GM23338 (cell line): ENCODE data around the gene DHX40. TPM values are rescaled to one million over a fixed set of nuclear protein-coding genes. Genes with fewer than 3 reads are reported as not detected.

ENCODE experiments used
- ATAC-seq: fragments of 200-7000 bp; cut with Tn5 transposase; 3 replicates; pipeline ENCODE4 v1.9.1; 2020
- DNase-seq: peaks from one replicate; pipeline ENCODE4 v3.0.0-alpha.2; 2015; ENCODE audit warnings: low spot score
- H2AFZ ChIP-seq: fragments of 200-600 bp; sonication (generic); 2 replicates; pipeline ENCODE4 v1.8.0; 2016; ENCODE audit warnings: antibody characterized with exemption, mild to moderate bottlenecking, moderate library complexity
- H3F3A ChIP-seq: fragments of 200-600 bp; sonication (generic); replicated peaks from 2 replicates; pipeline ENCODE4 v1.8.0; 2017; ENCODE audit warnings: antibody characterized with exemption, mixed run types, low read depth
- H3K27ac ChIP-seq: fragments of 200-600 bp; sonication (generic); 2 replicates; pipeline ENCODE4 v1.6.1; 2016; ENCODE audit warnings: low read depth
- H3K27me3 ChIP-seq: fragments of 200-600 bp; sonication (generic); 2 replicates; pipeline ENCODE4 v1.8.0; 2016; ENCODE audit warnings: mild to moderate bottlenecking, mixed run types, moderate library complexity; ENCODE audit not compliant: insufficient read depth
- H3K36me3 ChIP-seq: fragments of 200-600 bp; sonication (generic); 2 replicates; pipeline ENCODE4 v1.8.0; 2016; ENCODE audit warnings: mild to moderate bottlenecking; ENCODE audit not compliant: insufficient read depth
- H3K4me1 ChIP-seq: fragments of 200-600 bp; sonication (generic); 2 replicates; pipeline ENCODE4 v1.8.0; 2016; ENCODE audit warnings: mild to moderate bottlenecking, moderate library complexity; ENCODE audit not compliant: insufficient read depth
- H3K4me2 ChIP-seq: fragments of 200-600 bp; sonication (generic); 2 replicates; pipeline ENCODE4 v1.7.1; 2017; ENCODE audit warnings: mixed run types
- H3K4me3 ChIP-seq: fragments of 200-600 bp; sonication (generic); 2 replicates; pipeline ENCODE4 v1.6.1; 2016; ENCODE audit warnings: mixed run types
- H3K79me2 ChIP-seq: fragments of 200-600 bp; sonication (generic); replicated peaks from 2 replicates; pipeline ENCODE4 v1.8.0; 2017; ENCODE audit warnings: mild to moderate bottlenecking; ENCODE audit not compliant: insufficient read depth
- H3K9me2 ChIP-seq: fragments of 200-600 bp; sonication (generic); 2 replicates; pipeline ENCODE4 v1.8.0; 2017; ENCODE audit not compliant: insufficient read depth
- H4K20me1 ChIP-seq: fragments of 200-600 bp; sonication (generic); replicated peaks from 2 replicates; pipeline ENCODE4 v1.8.0; 2017; ENCODE audit warnings: mild to moderate bottlenecking; ENCODE audit not compliant: insufficient read depth
- H3K27ac Mint-ChIP-seq: 2 replicates; pipeline ENCODE4 v1.8.0; 2020; ENCODE audit warnings: inconsistent platforms, mild to moderate bottlenecking, moderate library complexity, mixed read lengths
- H3K27me3 Mint-ChIP-seq: 3 replicates; pipeline ENCODE4 v1.8.0; 2022; ENCODE audit warnings: low read depth, mild to moderate bottlenecking, moderate library complexity, mixed read lengths, inconsistent platforms; ENCODE audit not compliant: insufficient read depth, poor library complexity
- H3K36me3 Mint-ChIP-seq: 3 replicates; pipeline ENCODE4 v1.8.0; 2021; ENCODE audit warnings: low read depth, mild to moderate bottlenecking, inconsistent platforms, moderate library complexity, mixed read lengths
- H3K4me1 Mint-ChIP-seq: 3 replicates; pipeline ENCODE4 v1.8.0; 2020; ENCODE audit warnings: mild to moderate bottlenecking, inconsistent platforms, mixed read lengths
- H3K4me3 Mint-ChIP-seq: 3 replicates; pipeline ENCODE4 v1.8.0; 2021; ENCODE audit warnings: moderate library complexity, mild to moderate bottlenecking, inconsistent platforms, mixed read lengths
- H3K9me3 Mint-ChIP-seq: 3 replicates; pipeline ENCODE4 v1.8.0; 2020; ENCODE audit warnings: moderate library complexity, mild to moderate bottlenecking, inconsistent platforms, mixed read lengths
- CREB1 ChIP-seq: fragments of 250-450 bp; sonication (Bioruptor Pico); IDR thresholded peaks from 2 replicates; pipeline ENCODE4 v1.5.0; 2020; ENCODE audit warnings: low read depth, mild to moderate bottlenecking, moderate library complexity
- ETS1 ChIP-seq: IDR thresholded peaks from 2 replicates; pipeline ENCODE4 v1.6.1; 2016; ENCODE audit warnings: antibody characterized with exemption
- EZH2 ChIP-seq: fragments of 200-600 bp; sonication (generic); IDR thresholded peaks from one replicate; pipeline ENCODE4 v1.8.0; 2017; ENCODE audit warnings: antibody characterized with exemption, mild to moderate bottlenecking, low read depth; ENCODE audit not compliant: unreplicated experiment
- EZH2phosphoT487 ChIP-seq: fragments of 200-600 bp; sonication (generic); IDR thresholded peaks from one replicate; pipeline ENCODE4 v1.8.1; 2018; ENCODE audit warnings: antibody characterized with exemption; ENCODE audit not compliant: unreplicated experiment
- NANOG ChIP-seq: IDR thresholded peaks from 2 replicates; pipeline ENCODE4 v1.6.1; 2016; ENCODE audit warnings: antibody characterized with exemption, borderline replicate concordance
- POLR2AphosphoS5 ChIP-seq: IDR thresholded peaks from 2 replicates; pipeline ENCODE4 v1.6.1; 2016; ENCODE audit warnings: antibody characterized with exemption, low read depth
- ZNF114 ChIP-seq: fragments of 250-450 bp; sonication (Bioruptor Pico); IDR thresholded peaks from 2 replicates; pipeline ENCODE4 v1.5.0; 2020; ENCODE audit warnings: mild to moderate bottlenecking, moderate library complexity
- ZNF331 ChIP-seq: fragments of 250-450 bp; sonication (Bioruptor Pico); IDR thresholded peaks from 2 replicates; pipeline ENCODE4 v1.5.0; 2020; ENCODE audit warnings: low read depth, mild to moderate bottlenecking, moderate library complexity
- polyA plus RNA-seq: library from polyadenylated mRNA; unstranded; fragments of >200 nt; fragmentation: Nextera tagmentation; extraction: Ambion mirVana; gene quantifications from 2 replicates; pipeline ENCODE4 v1.2.1, GENCODE V29; 2016
- total RNA-seq: library from RNA; depleted of rRNA; stranded (reverse); fragments of >200 nt; shearing (Covaris generic); gene quantifications from 2 replicates; pipeline ENCODE4 v1.2.3, GENCODE V29; 2014
- TF ChIP-seq, protein P1 (sequence below): fragments of 250-450 bp; sonication (Bioruptor Pico); IDR thresholded peaks from 2 replicates; pipeline ENCODE4 v1.5.0; 2020; ENCODE audit warnings: mild to moderate bottlenecking, moderate library complexity
- TF ChIP-seq, protein P2 (sequence below): IDR thresholded peaks from one replicate; pipeline ENCODE4 v1.6.1; 2018; ENCODE audit warnings: antibody characterized with exemption; ENCODE audit not compliant: unreplicated experiment

DHX40 gene
- total and polyA plus RNA-seq, 2 experiments from 2014 or later = 14.5 to 38.2 TPM

DNA sequence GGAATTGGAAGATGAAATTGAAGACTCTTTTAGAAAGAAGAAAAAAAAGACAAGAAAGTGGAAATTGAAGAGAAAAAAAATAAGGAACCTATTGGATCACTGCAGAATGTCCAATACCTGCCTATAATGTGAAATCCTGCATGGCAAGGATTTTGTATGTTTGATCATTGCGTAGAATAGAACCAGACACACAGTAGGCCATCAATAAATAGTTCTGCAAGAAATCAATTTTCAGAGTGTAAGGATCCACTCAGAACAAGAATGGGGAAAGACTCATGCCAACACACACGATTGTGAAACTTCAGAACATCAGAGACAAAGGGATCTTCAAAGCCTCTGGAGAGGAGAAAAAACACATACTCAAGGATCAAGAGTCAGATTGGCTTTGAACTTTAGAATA, 39.7 kb upstream of the DHX40 start:
- TF ChIP-seq POLR2AphosphoS5 (no peak), EZH2 (no peak), ETS1 (no peak), ZNF331 (CRISPR knock-in tag) (no peak), CREB1 (CRISPR knock-in tag) (no peak), NANOG (no peak), ZNF114 (CRISPR knock-in tag) (no peak), EZH2phosphoT487 (no peak)
- TF ChIP-seq, protein P1, sequence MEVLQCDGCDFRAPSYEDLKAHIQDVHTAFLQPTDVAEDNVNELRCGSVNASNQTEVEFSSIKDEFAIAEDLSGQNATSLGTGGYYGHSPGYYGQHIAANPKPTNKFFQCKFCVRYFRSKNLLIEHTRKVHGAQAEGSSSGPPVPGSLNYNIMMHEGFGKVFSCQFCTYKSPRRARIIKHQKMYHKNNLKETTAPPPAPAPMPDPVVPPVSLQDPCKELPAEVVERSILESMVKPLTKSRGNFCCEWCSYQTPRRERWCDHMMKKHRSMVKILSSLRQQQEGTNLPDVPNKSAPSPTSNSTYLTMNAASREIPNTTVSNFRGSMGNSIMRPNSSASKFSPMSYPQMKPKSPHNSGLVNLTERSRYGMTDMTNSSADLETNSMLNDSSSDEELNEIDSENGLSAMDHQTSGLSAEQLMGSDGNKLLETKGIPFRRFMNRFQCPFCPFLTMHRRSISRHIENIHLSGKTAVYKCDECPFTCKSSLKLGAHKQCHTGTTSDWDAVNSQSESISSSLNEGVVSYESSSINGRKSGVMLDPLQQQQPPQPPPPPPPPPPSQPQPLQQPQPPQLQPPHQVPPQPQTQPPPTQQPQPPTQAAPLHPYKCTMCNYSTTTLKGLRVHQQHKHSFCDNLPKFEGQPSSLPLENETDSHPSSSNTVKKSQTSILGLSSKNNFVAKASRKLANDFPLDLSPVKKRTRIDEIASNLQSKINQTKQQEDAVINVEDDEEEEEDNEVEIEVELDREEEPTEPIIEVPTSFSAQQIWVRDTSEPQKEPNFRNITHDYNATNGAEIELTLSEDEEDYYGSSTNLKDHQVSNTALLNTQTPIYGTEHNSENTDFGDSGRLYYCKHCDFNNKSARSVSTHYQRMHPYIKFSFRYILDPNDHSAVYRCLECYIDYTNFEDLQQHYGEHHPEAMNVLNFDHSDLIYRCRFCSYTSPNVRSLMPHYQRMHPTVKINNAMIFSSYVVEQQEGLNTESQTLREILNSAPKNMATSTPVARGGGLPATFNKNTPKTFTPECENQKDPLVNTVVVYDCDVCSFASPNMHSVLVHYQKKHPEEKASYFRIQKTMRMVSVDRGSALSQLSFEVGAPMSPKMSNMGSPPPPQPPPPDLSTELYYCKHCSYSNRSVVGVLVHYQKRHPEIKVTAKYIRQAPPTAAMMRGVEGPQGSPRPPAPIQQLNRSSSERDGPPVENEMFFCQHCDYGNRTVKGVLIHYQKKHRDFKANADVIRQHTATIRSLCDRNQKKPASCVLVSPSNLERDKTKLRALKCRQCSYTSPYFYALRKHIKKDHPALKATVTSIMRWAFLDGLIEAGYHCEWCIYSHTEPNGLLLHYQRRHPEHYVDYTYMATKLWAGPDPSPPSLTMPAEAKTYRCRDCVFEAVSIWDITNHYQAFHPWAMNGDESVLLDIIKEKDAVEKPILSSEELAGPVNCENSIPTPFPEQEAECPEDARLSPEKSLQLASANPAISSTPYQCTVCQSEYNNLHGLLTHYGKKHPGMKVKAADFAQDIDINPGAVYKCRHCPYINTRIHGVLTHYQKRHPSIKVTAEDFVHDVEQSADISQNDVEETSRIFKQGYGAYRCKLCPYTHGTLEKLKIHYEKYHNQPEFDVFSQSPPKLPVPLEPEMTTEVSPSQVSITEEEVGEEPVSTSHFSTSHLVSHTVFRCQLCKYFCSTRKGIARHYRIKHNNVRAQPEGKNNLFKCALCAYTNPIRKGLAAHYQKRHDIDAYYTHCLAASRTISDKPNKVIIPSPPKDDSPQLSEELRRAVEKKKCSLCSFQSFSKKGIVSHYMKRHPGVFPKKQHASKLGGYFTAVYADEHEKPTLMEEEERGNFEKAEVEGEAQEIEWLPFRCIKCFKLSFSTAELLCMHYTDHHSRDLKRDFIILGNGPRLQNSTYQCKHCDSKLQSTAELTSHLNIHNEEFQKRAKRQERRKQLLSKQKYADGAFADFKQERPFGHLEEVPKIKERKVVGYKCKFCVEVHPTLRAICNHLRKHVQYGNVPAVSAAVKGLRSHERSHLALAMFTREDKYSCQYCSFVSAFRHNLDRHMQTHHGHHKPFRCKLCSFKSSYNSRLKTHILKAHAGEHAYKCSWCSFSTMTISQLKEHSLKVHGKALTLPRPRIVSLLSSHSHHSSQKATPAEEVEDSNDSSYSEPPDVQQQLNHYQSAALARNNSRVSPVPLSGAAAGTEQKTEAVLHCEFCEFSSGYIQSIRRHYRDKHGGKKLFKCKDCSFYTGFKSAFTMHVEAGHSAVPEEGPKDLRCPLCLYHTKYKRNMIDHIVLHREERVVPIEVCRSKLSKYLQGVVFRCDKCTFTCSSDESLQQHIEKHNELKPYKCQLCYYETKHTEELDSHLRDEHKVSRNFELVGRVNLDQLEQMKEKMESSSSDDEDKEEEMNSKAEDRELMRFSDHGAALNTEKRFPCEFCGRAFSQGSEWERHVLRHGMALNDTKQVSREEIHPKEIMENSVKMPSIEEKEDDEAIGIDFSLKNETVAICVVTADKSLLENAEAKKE (CRISPR knock-in tag) = no peak
- TF ChIP-seq, protein P2, sequence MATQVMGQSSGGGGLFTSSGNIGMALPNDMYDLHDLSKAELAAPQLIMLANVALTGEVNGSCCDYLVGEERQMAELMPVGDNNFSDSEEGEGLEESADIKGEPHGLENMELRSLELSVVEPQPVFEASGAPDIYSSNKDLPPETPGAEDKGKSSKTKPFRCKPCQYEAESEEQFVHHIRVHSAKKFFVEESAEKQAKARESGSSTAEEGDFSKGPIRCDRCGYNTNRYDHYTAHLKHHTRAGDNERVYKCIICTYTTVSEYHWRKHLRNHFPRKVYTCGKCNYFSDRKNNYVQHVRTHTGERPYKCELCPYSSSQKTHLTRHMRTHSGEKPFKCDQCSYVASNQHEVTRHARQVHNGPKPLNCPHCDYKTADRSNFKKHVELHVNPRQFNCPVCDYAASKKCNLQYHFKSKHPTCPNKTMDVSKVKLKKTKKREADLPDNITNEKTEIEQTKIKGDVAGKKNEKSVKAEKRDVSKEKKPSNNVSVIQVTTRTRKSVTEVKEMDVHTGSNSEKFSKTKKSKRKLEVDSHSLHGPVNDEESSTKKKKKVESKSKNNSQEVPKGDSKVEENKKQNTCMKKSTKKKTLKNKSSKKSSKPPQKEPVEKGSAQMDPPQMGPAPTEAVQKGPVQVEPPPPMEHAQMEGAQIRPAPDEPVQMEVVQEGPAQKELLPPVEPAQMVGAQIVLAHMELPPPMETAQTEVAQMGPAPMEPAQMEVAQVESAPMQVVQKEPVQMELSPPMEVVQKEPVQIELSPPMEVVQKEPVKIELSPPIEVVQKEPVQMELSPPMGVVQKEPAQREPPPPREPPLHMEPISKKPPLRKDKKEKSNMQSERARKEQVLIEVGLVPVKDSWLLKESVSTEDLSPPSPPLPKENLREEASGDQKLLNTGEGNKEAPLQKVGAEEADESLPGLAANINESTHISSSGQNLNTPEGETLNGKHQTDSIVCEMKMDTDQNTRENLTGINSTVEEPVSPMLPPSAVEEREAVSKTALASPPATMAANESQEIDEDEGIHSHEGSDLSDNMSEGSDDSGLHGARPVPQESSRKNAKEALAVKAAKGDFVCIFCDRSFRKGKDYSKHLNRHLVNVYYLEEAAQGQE = no peak
- DNase-seq (no peak), ATAC-seq (no peak)
- no peaks in the 10 kb centered on the region for H3K4me1 ChIP-seq
- no peaks in the 10 kb centered on the region for H3K9me2 ChIP-seq
- no peak overlapping the region for H2AFZ ChIP-seq
- H3K79me2 ChIP-seq = no peaks in the 10 kb centered on the region
- H3K27ac ChIP-seq = no peak overlapping the region
- no peak overlapping the region for H3K4me3 Mint-ChIP-seq
- no peaks in the 10 kb centered on the region for H3K4me1 Mint-ChIP-seq
- H3F3A ChIP-seq = no peaks in the 10 kb centered on the region
- H3K27me3 Mint-ChIP-seq = no peaks in the 10 kb centered on the region
- H3K9me3 Mint-ChIP-seq = no peaks in the 10 kb centered on the region
- no peaks in the 10 kb centered on the region for H4K20me1 ChIP-seq
- H3K4me3 ChIP-seq = no peak overlapping the region
- H3K4me2 ChIP-seq = no peak overlapping the region
- no peaks in the 10 kb centered on the region for H3K36me3 Mint-ChIP-seq
- H3K36me3 ChIP-seq = no peaks in the 10 kb centered on the region
- H3K27me3 ChIP-seq = no peaks in the 10 kb centered on the region
- H3K27ac Mint-ChIP-seq = no peak overlapping the region
